Measurements from ENCODE around the gene STK40. TPM values are rescaled to one million over a fixed set of nuclear protein-coding genes. Genes with fewer than 3 reads are reported as not detected.

Gene STK40
- total RNA-seq, 1 donor from 2014 or later = 45.0 TPM

DNA sequence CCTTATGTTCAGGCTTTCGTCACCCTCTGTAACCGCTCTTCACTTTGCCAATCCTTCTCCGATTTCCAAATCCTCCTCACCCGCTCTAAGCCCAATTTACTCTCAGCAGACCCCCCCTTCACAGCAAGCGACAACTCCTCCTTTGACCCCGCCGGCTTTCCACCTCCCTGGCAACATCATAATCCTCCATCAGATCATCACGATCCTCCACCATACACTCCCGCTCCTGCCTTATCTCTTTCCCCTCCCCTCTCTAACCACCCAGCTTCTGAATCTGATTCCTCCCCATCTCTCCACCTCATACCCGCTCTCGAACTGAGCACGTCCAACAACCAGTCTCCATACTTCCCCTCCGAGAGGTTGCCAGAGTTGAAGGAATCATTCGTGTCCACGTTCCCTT is 54.8 kb downstream of the STK40 start:
- H3K27ac Mint-ChIP-seq (ENCODE audit: unreplicated experiment) = no peak overlapping the region
- no peak for DNase-seq (ENCODE audit: extremely low spot score, unreplicated experiment)
- TF ChIP-seq, protein P1, sequence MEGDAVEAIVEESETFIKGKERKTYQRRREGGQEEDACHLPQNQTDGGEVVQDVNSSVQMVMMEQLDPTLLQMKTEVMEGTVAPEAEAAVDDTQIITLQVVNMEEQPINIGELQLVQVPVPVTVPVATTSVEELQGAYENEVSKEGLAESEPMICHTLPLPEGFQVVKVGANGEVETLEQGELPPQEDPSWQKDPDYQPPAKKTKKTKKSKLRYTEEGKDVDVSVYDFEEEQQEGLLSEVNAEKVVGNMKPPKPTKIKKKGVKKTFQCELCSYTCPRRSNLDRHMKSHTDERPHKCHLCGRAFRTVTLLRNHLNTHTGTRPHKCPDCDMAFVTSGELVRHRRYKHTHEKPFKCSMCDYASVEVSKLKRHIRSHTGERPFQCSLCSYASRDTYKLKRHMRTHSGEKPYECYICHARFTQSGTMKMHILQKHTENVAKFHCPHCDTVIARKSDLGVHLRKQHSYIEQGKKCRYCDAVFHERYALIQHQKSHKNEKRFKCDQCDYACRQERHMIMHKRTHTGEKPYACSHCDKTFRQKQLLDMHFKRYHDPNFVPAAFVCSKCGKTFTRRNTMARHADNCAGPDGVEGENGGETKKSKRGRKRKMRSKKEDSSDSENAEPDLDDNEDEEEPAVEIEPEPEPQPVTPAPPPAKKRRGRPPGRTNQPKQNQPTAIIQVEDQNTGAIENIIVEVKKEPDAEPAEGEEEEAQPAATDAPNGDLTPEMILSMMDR (IDR thresholded peaks at IDR 0.05) = no peak
- H3K4me1 Mint-ChIP-seq (ENCODE audit: unreplicated experiment) = peaks cover 32% of the 10 kb centered on the region
- H3K4me3 Mint-ChIP-seq (ENCODE audit: unreplicated experiment) = no peak overlapping the region
- H3K36me3 Mint-ChIP-seq (ENCODE audit: unreplicated experiment) = no peaks in the 10 kb centered on the region
- no peaks in the 10 kb centered on the region for H3K9me3 Mint-ChIP-seq (ENCODE audit: unreplicated experiment)
- no peaks in the 10 kb centered on the region for H3K27me3 Mint-ChIP-seq (ENCODE audit: unreplicated experiment)

DNA sequence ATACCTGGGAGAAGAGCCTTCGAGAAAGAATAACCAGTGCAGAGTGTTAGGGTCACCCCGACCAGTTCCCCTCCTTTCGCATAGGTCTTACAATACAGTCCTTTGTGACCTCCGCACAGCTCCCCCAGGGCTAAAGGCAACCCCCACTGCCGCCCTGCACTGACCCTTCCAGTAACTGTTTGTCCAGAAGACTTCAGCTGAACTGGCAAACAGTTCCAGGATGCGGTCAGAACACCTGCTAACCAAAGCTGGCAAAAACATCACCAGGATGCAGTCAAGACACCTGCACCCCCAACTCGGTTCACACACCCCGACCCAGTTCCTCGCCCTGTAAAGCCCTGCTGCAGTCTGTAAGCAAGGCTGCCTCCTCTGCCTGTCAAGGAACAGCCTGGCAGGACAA is 55.9 kb downstream of the STK40 start:
- DNase-seq (ENCODE audit: extremely low spot score, unreplicated experiment) = no peak
- TF ChIP-seq, protein P1 (IDR thresholded peaks at IDR 0.05) = no peak
- Mint-ChIP-seq H3K27ac (ENCODE audit: unreplicated experiment) (no peak overlapping the region), H3K4me1 (ENCODE audit: unreplicated experiment) (peaks cover 36% of the 10 kb centered on the region), H3K36me3 (ENCODE audit: unreplicated experiment) (no peaks in the 10 kb centered on the region), H3K4me3 (ENCODE audit: unreplicated experiment) (no peak overlapping the region), H3K9me3 (ENCODE audit: unreplicated experiment) (no peaks in the 10 kb centered on the region), H3K27me3 (ENCODE audit: unreplicated experiment) (no peaks in the 10 kb centered on the region)

DNA sequence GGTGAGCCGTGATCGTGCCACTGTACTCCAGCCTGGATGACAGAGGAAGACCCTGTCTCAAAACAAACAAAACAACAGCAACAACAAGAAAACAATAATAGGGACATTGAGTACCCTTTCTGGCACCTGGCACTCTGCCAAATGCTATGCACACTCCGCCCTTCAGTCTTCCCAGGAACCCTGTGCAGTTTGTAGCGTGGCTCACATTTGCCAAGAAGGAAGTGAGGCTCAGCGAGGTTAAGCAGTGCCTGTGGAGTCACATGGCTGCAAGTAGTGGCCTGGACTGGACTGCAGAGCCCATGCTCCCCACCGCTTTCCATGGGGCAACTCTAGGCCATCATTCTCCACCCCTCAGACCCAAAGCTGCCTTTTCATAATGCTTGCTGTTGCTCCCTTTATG is 57.0 kb downstream of the STK40 start:
- no peak overlapping the region for H3K27ac Mint-ChIP-seq (ENCODE audit: unreplicated experiment)
- DNase-seq (ENCODE audit: extremely low spot score, unreplicated experiment) = no peak
- TF ChIP-seq, protein P1 (IDR thresholded peaks at IDR 0.05) = no peak
- H3K4me1 Mint-ChIP-seq (ENCODE audit: unreplicated experiment) = peaks cover 46% of the 10 kb centered on the region
- H3K27me3 Mint-ChIP-seq (ENCODE audit: unreplicated experiment) = no peaks in the 10 kb centered on the region
- no peaks in the 10 kb centered on the region for H3K9me3 Mint-ChIP-seq (ENCODE audit: unreplicated experiment)
- H3K4me3 Mint-ChIP-seq (ENCODE audit: unreplicated experiment) = no peak overlapping the region
- H3K36me3 Mint-ChIP-seq (ENCODE audit: unreplicated experiment) = no peaks in the 10 kb centered on the region

DNA sequence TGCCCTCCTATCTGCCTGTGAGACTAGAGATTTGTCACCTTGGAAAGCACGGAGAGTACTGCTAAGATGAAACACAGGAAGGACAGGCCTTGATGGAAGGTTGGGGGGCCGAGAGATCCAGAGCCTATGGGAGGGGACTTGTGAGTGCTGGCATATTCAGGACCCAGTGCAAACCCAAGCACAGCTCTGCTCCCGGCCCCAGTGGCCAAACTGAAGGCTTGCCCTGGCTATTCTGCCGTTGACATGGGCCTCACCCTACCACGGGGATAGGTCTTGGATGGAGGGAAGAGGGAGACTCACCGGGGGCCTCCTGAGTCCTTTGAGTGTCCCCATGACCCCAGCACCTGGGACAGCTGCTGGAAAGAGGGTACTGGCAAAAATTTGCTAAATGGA is 57.6 kb downstream of the STK40 start:
- Mint-ChIP-seq H3K27ac (ENCODE audit: unreplicated experiment) (peak overlapping the region; percentile 64), H3K27me3 (ENCODE audit: unreplicated experiment) (no peaks in the 10 kb centered on the region), H3K4me1 (ENCODE audit: unreplicated experiment) (peaks cover 47% of the 10 kb centered on the region), H3K36me3 (ENCODE audit: unreplicated experiment) (no peaks in the 10 kb centered on the region), H3K9me3 (ENCODE audit: unreplicated experiment) (no peaks in the 10 kb centered on the region), H3K4me3 (ENCODE audit: unreplicated experiment) (no peak overlapping the region)
- TF ChIP-seq, protein P1 (IDR thresholded peaks at IDR 0.05) = no peak
- DNase-seq (ENCODE audit: extremely low spot score, unreplicated experiment) = no peak

DNA sequence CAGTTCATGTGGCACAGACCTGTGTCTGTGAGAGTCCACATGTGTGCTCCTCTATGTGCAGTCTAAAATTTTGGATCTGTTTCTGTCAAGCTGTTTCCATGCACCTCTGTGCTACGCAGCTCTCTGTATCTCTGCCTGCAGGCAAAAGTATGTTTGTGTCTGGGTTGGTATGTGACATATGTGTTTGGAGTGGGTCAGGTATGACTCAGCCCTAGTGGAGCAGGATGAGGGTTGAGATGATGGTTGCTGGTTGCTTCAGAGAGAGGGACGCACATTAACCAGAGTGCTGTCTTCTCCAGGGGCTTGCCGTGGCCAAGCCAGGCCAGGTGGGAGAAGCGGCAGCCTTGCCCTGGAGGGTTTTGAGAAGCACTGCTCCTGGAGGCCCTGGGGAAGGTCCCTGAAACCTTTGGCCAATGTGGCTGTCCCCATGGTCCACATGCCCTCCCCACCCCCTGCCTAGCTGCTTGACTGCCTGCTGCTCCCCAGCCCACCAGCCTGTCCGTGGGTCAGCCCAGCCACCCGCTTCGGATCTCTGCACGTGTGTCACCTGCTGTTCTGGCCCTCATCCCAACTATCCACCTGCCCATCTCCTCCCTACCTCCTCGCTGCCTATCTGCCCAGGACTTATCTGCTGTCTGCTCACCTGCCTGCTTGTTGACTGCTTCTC is 58.2 kb downstream of the STK40 start:
- Mint-ChIP-seq H3K27me3 (ENCODE audit: unreplicated experiment) (no peaks in the 10 kb centered on the region), H3K27ac (ENCODE audit: unreplicated experiment) (peak overlapping the region; percentile 64)
- no peak for DNase-seq (ENCODE audit: extremely low spot score, unreplicated experiment)

More for the DNA sequence above, 58.2 kb downstream of the STK40 start:
- H3K4me3 Mint-ChIP-seq (ENCODE audit: unreplicated experiment) = no peak overlapping the region
- H3K4me1 Mint-ChIP-seq (ENCODE audit: unreplicated experiment) = peaks cover 49% of the 10 kb centered on the region
- H3K36me3 Mint-ChIP-seq (ENCODE audit: unreplicated experiment) = no peaks in the 10 kb centered on the region
- no peaks in the 10 kb centered on the region for H3K9me3 Mint-ChIP-seq (ENCODE audit: unreplicated experiment)
- TF ChIP-seq, protein P1 (IDR thresholded peaks at IDR 0.05) = no peak

Data from osteocyte (in vitro differentiated cells).